Measurements from ENCODE around the gene NDUFB7.

The NDUFB7 gene

GRCh38 chr19:14519860-14520407 lies 51.9 kb downstream of the NDUFB7 start:
- DNase-seq, result no peak

- no peak for DNase-seq
Observed at GRCh38 chr19:14519245-14519859, 52.5 kb downstream of the NDUFB7 start.

- DNase-seq, result peak; percentile 43
Observed at GRCh38 chr19:14517840-14518505, 53.9 kb downstream of the NDUFB7 start, which contains the start of gene DNAJB1. DNAJB1 (minus strand) TSS chr19:14518397; CDS start chr19:14518349, 48 bp downstream.

- no peak for DNase-seq
Observed at GRCh38 chr19:14517446-14517839, 54.4 kb downstream of the NDUFB7 start.

- no peak for DNase-seq
Observed at GRCh38 chr19:14516746-14517438, 55.0 kb downstream of the NDUFB7 start.
